Ascending aorta (tissue), 2 donors: ENCODE data around the gene APBA2. TPM values are rescaled to one million over a fixed set of nuclear protein-coding genes. Genes with fewer than 3 reads are reported as not detected.

Experiments used
- DNase-seq, 2 donors: peaks; one replicate each; pipeline ENCODE4 v3.0.0-alpha.2; 2019; ENCODE audit warnings: low spot score in 2 of 2
- H3K27ac ChIP-seq, 2 donors: fragments of 200-600 bp; sonication (generic); one replicate each; pipeline ENCODE4 v1.5.1; 2016 to 2017; ENCODE audit warnings: mild to moderate bottlenecking in 1 of 2
- H3K27me3 ChIP-seq: fragments of 200-600 bp; sonication (generic); one replicate; pipeline ENCODE4 v1.5.1; 2017
- H3K36me3 ChIP-seq, 2 donors: fragments of 200-600 bp; sonication (generic); one replicate each; pipeline ENCODE4 v1.5.1; 2016
- H3K4me1 ChIP-seq, 2 donors: fragments of 200-600 bp; sonication (generic); one replicate each; pipeline ENCODE4 v1.5.1; 2016 to 2017; ENCODE audit warnings: mild to moderate bottlenecking in 1 of 2
- H3K4me3 ChIP-seq, 2 donors: fragments of 200-600 bp; sonication (generic); one replicate each; pipeline ENCODE4 v1.5.1; 2016 to 2017; ENCODE audit warnings: mild to moderate bottlenecking in 1 of 2
- H3K9me3 ChIP-seq, 2 donors: fragments of 200-600 bp; sonication (generic); one replicate each; pipeline ENCODE4 v1.5.1; 2016
- CTCF ChIP-seq, 3 experiments: fragments of 200-600 bp in 2 of 3; fragments of 450-650 bp in 1 of 3; sonication (generic) in 2 of 3; IDR thresholded peaks; one replicate each; pipeline ENCODE4 v1.5.1; 2016 to 2019; ENCODE audit warnings: antibody characterized with exemption in 3 of 3, mild to moderate bottlenecking in 1 of 3, moderate library complexity in 1 of 3
- intact Hi-C: fragments of 100-400 bp; cut with DNase I; formaldehyde crosslinking; loops from one replicate; pipeline ENCODE4 v1.15.1; 2023
- total RNA-seq: library from RNA; depleted of rRNA; stranded (reverse); fragments of >200 nt; gene quantifications from one replicate; pipeline ENCODE4 v1.1.0, GENCODE V29; 2016

The APBA2 gene
- total RNA-seq, 1 donor from 2014 or later: 2.4 TPM

GRCh38 chr15:28985316-28985645 lies 99.5 kb downstream of the APBA2 start:
- TF ChIP-seq CTCF (IDR thresholded peaks at IDR 0.05): no peak

GRCh38 chr15:28985691-28986090 lies 99.9 kb downstream of the APBA2 start:
- Histone ChIP-seq H3K9me3 (no peaks in the 10 kb centered on the region), H3K4me1 (no peaks in the 10 kb centered on the region), H3K27ac (no peak overlapping the region), H3K27me3 (no peaks in the 10 kb centered on the region), H3K36me3 (no peaks in the 10 kb centered on the region), H3K4me3 (no peak overlapping the region)
- TF ChIP-seq CTCF (IDR thresholded peaks at IDR 0.05): no peak
- intact Hi-C loops: no loop called here
- DNase-seq: no peak

More at GRCh38 chr15:28985316-28985645, 99.5 kb downstream of the APBA2 start:
- no peak overlapping the region for H3K4me3 ChIP-seq
- no peak for DNase-seq
- no peaks in the 10 kb centered on the region for H3K27me3 ChIP-seq
- H3K9me3 ChIP-seq: no peaks in the 10 kb centered on the region
- H3K36me3 ChIP-seq: no peaks in the 10 kb centered on the region
- intact Hi-C loops: no loop called here
- H3K27ac ChIP-seq: no peak overlapping the region
- H3K4me1 ChIP-seq: no peaks in the 10 kb centered on the region

DNA sequence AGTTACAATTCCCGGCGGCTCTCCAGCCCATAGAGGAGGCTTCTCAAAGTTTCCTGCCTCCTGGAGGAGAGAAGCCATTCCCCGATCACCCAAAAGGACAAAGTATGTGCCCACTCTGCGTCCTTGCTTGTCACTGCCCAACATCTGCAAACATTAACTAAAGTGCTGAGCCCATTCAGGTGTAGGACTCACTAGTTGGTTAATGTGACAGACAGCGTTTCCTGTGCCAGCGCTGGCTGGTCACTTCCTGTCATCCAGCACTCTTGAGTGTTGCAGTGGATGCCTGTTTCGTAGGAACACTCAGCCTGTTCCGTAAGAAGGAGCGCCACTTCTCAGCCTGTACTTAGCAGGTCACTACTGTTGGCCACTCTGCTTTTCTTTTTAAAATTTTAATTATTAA lies 100.3 kb downstream of the APBA2 start:
- TF ChIP-seq CTCF (IDR thresholded peaks at IDR 0.05): no peak
- Histone ChIP-seq H3K27me3 (no peaks in the 10 kb centered on the region), H3K36me3 (no peaks in the 10 kb centered on the region), H3K4me1 (no peaks in the 10 kb centered on the region), H3K9me3 (no peaks in the 10 kb centered on the region), H3K27ac (no peak overlapping the region), H3K4me3 (no peak overlapping the region)
- intact Hi-C loops: no loop called here
- DNase-seq: no peak

GRCh38 chr15:28986726-28987125 lies 101.0 kb downstream of the APBA2 start:
- Histone ChIP-seq H3K4me1 (no peaks in the 10 kb centered on the region), H3K36me3 (no peaks in the 10 kb centered on the region), H3K27ac (no peak overlapping the region), H3K9me3 (no peaks in the 10 kb centered on the region), H3K4me3 (no peak overlapping the region), H3K27me3 (no peaks in the 10 kb centered on the region)
- no peak for DNase-seq
- intact Hi-C loops: no loop called here
- TF ChIP-seq CTCF (IDR thresholded peaks at IDR 0.05): no peak

DNA sequence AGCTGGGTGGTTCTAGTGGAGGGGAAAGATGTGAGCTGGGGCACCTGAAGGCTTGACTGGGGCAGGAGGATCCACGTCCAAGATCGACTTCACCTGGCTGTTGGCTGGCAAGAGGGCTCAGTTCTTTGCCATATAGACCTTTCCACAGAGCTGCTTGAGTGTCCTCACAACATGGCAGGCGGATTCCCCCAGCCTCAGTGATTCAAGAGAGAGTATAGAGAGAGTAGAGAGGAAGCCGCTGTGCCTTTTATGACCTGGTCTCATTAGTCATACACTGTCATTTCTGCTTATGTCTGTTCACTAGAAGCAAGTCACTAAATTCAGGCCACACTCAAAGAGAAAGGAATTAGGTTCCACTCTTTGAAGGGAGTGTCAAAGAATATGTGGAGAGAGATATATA lies 101.6 kb downstream of the APBA2 start:
- no peak for TF ChIP-seq CTCF (IDR thresholded peaks at IDR 0.05)
- no peak overlapping the region for H3K4me3 ChIP-seq
- DNase-seq: no peak

DNA sequence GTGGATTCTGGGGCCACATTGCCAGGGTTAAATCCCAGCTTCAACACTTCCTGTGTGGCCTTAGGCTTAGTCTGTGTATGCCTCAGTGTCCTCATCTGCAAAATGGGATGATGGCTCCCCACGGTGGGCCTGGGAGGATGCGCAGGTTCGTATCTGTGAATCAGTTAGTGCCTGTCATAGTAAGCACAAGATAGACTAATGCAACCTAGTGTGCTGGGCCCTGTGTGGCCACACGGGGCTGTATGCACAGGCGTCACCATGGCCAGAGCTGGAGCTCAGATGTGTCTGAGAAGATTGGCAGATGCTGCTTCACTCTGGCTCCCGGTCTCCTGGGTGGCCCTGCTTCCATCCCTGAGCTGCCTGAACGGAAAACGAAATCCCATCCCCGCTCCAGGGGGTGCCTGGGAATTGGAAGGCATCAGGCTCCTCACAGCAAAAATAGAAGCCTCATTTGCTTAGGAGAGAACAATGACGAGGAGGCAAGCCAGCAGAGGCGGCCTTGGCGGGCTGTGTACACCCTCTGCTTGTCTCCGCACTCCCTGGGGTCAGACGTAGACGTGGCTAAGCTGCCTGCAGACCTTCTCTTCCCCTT lies 103.6 kb downstream of the APBA2 start:
- intact Hi-C loops: no loop called here
- peaks cover 0 to 7% of the 10 kb centered on the region in 2 donors for H3K4me1 ChIP-seq
- no peak overlapping the region for H3K4me3 ChIP-seq
- TF ChIP-seq CTCF (IDR thresholded peaks at IDR 0.05): no peak
- H3K27ac ChIP-seq: no peak overlapping the region
- no peaks in the 10 kb centered on the region for H3K27me3 ChIP-seq
- H3K9me3 ChIP-seq: no peaks in the 10 kb centered on the region
- H3K36me3 ChIP-seq: no peaks in the 10 kb centered on the region
- DNase-seq: no peak

More for the DNA sequence above, 101.6 kb downstream of the APBA2 start:
- Histone ChIP-seq H3K27ac (no peak overlapping the region), H3K9me3 (no peaks in the 10 kb centered on the region), H3K4me1 (no peaks in the 10 kb centered on the region), H3K27me3 (no peaks in the 10 kb centered on the region), H3K36me3 (no peaks in the 10 kb centered on the region)
- intact Hi-C loops: no loop called here
